Measurements from ENCODE around the gene GJB2. TPM values are rescaled to one million over a fixed set of nuclear protein-coding genes. Genes with fewer than 3 reads are reported as not detected.

GJB2 gene
- polyA plus RNA-seq, 1 experiment, result 3.0 TPM

DNA sequence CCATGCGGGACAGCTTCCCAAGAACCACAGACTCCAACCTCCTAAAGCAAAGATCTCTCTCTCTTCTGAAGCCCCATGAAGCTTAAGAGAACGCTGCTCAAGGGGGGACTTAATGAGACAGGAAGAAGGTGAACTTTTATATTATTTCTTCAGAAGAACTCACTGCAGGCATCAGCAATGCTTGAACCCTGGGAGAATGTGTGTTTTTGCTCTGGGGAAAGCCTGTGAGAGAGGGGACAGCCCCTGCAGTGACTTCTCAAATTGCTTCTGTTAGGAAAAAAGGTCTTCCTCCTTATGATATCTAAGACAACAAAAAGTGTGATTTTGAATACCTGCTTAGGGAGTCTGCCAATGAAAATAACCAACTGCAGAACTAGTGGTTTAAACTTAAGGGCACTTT lies 54.9 kb downstream of the GJB2 start:
- ChIA-PET CTCF (interaction anchor here (0.7 to 1.4 kb wide), 3 partner anchors 13 to 152 kb away, joined by 3 to 4 read pairs (median 3); no protein-coding TSS in a partner anchor), POLR2A (no interaction called here)
- no peak for DNase-seq (ENCODE audit: low read depth, low spot score)
- H3K4me3 ChIP-seq (ENCODE audit: low read depth, low read length), result no peak overlapping the region
- peaks cover 4% of the 10 kb centered on the region; the same call in 1 of the 2 replicates for H3K9me3 ChIP-seq (ENCODE audit: control insufficient read depth, insufficient read depth, low read length)
- peaks cover 22% of the 10 kb centered on the region for H3K27me3 ChIP-seq (ENCODE audit: control insufficient read depth, insufficient read depth, low read length)
- H3K27ac ChIP-seq (ENCODE audit: low read depth, low read length), result no peak overlapping the region
- TF ChIP-seq, protein P1, sequence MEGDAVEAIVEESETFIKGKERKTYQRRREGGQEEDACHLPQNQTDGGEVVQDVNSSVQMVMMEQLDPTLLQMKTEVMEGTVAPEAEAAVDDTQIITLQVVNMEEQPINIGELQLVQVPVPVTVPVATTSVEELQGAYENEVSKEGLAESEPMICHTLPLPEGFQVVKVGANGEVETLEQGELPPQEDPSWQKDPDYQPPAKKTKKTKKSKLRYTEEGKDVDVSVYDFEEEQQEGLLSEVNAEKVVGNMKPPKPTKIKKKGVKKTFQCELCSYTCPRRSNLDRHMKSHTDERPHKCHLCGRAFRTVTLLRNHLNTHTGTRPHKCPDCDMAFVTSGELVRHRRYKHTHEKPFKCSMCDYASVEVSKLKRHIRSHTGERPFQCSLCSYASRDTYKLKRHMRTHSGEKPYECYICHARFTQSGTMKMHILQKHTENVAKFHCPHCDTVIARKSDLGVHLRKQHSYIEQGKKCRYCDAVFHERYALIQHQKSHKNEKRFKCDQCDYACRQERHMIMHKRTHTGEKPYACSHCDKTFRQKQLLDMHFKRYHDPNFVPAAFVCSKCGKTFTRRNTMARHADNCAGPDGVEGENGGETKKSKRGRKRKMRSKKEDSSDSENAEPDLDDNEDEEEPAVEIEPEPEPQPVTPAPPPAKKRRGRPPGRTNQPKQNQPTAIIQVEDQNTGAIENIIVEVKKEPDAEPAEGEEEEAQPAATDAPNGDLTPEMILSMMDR (IDR thresholded peaks at IDR 0.05; ENCODE audit: low read depth, low read length), result no peak

Other genes starting within 250 kb of the GJB2 start
- 36.5 and 46.1 TPM in 2 replicates for gene ZMYM2, start 234.2 kb downstream of the GJB2 start, polyA plus RNA-seq (2011; rRNA removed)
- 2.4 and 2.7 TPM in 2 replicates for gene GJA3, start 31.9 kb downstream of the GJB2 start, polyA plus RNA-seq (2011; rRNA removed)
- gene GJB6, start 39.4 kb upstream of the GJB2 start, polyA plus RNA-seq (2011; rRNA removed), result not detected in 2 replicates